Measurements from ENCODE around the gene DDIT4. TPM values are rescaled to one million over a fixed set of nuclear protein-coding genes. Genes with fewer than 3 reads are reported as not detected.
"Not testable (repeated sequence)": the region's sequence is repeated elsewhere in the genome, so short reads cannot be mapped to it uniquely, and the experiment has no call there.

Gene DDIT4
- total RNA-seq, 4 donors from 2014 or later: 64.5 to 356 (median 150) TPM

DNA sequence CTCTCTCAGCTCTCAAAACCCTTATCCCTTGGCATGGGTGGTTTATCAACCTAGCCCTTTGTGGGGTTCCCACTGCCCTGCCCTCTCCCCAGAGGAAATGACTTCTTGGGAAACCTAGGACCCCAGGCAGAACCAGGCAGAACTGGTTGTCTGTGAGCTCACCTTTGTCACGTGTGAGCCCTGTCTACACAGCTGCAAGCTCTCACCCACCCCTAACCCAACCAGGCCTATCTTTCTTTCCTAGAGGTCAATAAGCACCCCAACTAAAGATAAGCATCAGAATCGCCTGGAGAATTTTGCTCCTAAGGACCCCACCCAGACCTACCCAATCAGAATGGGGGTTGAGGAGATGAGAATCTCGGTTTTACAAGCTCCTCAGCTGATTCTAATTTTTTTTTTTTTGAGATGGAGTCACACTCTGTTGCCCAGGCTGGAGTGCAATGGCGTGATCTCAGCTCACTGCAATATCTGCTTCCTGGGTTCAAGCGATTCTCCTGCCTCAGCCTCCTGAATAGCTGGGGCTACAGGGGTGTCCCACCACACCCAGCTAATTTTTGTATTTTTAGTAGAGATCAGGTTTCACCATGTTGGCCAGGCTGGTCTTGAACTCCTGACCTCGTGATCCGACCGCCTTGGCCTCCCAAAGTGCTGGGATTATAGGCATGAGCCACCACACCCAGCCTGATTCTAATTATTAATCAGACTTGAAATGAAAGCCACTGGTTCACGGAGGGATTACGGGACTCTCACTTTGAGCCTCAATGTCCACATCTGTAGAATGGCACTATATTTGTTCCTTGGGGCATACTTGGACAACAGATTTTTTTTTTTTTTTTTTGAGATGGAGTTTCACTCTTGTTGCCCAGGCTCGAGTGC, 7.5 kb upstream of the DDIT4 start:
- WGBS, 2 donors (ENCODE audit: low coverage in 1 of 2): 85 to 89% methylated on average over 7 to 11 of the region's 11 CpGs
- Histone ChIP-seq H3K27me3 (no peaks in the 10 kb centered on the region), H3K4me3 (no peak overlapping the region), H3K9me3 (no peaks in the 10 kb centered on the region), H3K27ac (no peak overlapping the region), H3K36me3 (no peaks in the 10 kb centered on the region), H3K4me1 (peaks cover 9 to 30% (median 23%) of the 10 kb centered on the region in 4 donors)
- DNase-seq: no peak
- intact Hi-C loops (cut with DNase I; ENCODE audit: low total_unique reads) (no loop called here), in situ Hi-C loops (cut with MboI; ENCODE audit: low pct_ligation_motif_present in 1 of 4, low pct_unique_long_range_greater_than_20kb in 1 of 4, low sequenced_read_pairs in 3 of 4) (no loop called here)
- TF ChIP-seq, protein P1, sequence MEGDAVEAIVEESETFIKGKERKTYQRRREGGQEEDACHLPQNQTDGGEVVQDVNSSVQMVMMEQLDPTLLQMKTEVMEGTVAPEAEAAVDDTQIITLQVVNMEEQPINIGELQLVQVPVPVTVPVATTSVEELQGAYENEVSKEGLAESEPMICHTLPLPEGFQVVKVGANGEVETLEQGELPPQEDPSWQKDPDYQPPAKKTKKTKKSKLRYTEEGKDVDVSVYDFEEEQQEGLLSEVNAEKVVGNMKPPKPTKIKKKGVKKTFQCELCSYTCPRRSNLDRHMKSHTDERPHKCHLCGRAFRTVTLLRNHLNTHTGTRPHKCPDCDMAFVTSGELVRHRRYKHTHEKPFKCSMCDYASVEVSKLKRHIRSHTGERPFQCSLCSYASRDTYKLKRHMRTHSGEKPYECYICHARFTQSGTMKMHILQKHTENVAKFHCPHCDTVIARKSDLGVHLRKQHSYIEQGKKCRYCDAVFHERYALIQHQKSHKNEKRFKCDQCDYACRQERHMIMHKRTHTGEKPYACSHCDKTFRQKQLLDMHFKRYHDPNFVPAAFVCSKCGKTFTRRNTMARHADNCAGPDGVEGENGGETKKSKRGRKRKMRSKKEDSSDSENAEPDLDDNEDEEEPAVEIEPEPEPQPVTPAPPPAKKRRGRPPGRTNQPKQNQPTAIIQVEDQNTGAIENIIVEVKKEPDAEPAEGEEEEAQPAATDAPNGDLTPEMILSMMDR (IDR thresholded peaks at IDR 0.05): no peak
- TF ChIP-seq POLR2AphosphoS5 (IDR thresholded peaks at IDR 0.05) (no peak), EP300 (IDR thresholded peaks at IDR 0.05; ENCODE audit: low read depth) (no peak), POLR2A (IDR thresholded peaks at IDR 0.05) (no peak)

DNA sequence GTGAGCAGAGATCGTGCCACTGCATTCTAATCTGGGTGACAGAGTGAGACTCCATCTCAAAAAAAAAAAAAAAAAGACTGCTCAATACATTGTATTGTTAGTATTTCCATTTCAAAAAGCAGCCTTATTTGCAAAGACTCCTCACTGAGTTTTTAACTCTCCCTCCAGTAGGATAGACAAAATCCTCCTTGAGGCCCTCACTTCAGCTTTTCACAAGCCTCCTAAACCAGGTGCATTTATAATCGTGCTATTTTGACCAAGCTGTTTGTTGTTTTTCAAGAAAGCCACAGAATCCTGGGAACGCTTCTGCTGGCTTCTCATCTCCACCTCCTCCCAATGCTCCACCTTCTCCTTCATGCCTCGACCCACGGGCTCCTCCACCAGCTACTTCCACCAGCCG, 6.3 kb upstream of the DDIT4 start:
- H3K4me3 ChIP-seq: no peak overlapping the region
- no peaks in the 10 kb centered on the region for H3K9me3 ChIP-seq
- 70 to 88% methylated on average over 4 to 6 of the region's 6 CpGs for WGBS, 2 donors (ENCODE audit: low coverage in 1 of 2)
- peaks cover 8 to 23% (median 19%) of the 10 kb centered on the region in 4 donors for H3K4me1 ChIP-seq
- no peak overlapping the region for H3K27ac ChIP-seq
- H3K36me3 ChIP-seq: no peaks in the 10 kb centered on the region
- DNase-seq: no peak
- H3K27me3 ChIP-seq: no peaks in the 10 kb centered on the region
- TF ChIP-seq, protein P1 (IDR thresholded peaks at IDR 0.05): no peak
- no peak for TF ChIP-seq POLR2AphosphoS5 (IDR thresholded peaks at IDR 0.05)
- no peak for TF ChIP-seq EP300 (IDR thresholded peaks at IDR 0.05; ENCODE audit: low read depth)
- no peak for TF ChIP-seq POLR2A (IDR thresholded peaks at IDR 0.05)
- in situ Hi-C loops (cut with MboI; ENCODE audit: low pct_ligation_motif_present in 1 of 4, low pct_unique_long_range_greater_than_20kb in 1 of 4, low sequenced_read_pairs in 3 of 4): no loop called here
- intact Hi-C loops (cut with DNase I; ENCODE audit: low total_unique reads): no loop called here

DNA sequence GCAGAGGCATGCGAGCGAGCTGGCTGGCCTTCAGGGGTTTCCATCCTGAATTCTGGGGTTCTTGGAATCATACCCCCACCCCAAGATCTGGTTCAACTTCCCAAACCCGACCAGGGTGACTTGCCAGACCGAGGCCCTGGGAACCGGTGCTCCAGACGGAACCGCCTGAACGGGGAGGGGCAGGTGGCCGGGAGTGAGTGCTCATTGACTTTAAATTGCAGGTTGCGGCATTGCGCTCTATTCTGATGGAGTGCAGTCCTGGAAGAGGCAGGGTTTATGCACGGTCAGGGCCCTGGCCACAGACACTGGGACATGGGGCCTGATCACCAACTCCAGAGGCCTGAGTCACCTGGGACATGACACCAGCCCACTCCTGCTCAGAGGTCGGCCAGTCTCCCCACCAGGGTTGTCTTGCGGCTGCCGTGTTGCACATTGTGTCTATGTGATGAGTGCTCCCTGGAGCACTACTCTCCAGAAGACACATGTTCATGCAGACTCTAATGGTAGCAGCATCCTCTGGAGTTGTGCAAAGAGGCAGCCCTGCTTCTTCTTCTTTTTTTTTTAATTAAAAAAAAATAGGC, 5.8 kb upstream of the DDIT4 start:
- 93% methylated on average over 15 of the region's 15 CpGs; no CpG with 5 or more reads in 1 of the 2 donors for WGBS, 2 donors (ENCODE audit: low coverage in 1 of 2)
- intact Hi-C loops (cut with DNase I; ENCODE audit: low total_unique reads): no loop called here
- TF ChIP-seq POLR2AphosphoS5 (IDR thresholded peaks at IDR 0.05): no peak
- no peak for TF ChIP-seq EP300 (IDR thresholded peaks at IDR 0.05; ENCODE audit: low read depth)
- TF ChIP-seq, protein P1 (IDR thresholded peaks at IDR 0.05): no peak
- TF ChIP-seq POLR2A (IDR thresholded peaks at IDR 0.05): no peak
- H3K36me3 ChIP-seq: no peaks in the 10 kb centered on the region
- no peak overlapping the region for H3K4me3 ChIP-seq
- no peaks in the 10 kb centered on the region for H3K27me3 ChIP-seq
- no peak for DNase-seq
- H3K4me1 ChIP-seq: peaks cover 11 to 22% (median 20%) of the 10 kb centered on the region in 4 donors
- no peaks in the 10 kb centered on the region for H3K9me3 ChIP-seq
- in situ Hi-C loops (cut with MboI; ENCODE audit: low pct_ligation_motif_present in 1 of 4, low pct_unique_long_range_greater_than_20kb in 1 of 4, low sequenced_read_pairs in 3 of 4): no loop called here
- H3K27ac ChIP-seq: no peak overlapping the region

DNA sequence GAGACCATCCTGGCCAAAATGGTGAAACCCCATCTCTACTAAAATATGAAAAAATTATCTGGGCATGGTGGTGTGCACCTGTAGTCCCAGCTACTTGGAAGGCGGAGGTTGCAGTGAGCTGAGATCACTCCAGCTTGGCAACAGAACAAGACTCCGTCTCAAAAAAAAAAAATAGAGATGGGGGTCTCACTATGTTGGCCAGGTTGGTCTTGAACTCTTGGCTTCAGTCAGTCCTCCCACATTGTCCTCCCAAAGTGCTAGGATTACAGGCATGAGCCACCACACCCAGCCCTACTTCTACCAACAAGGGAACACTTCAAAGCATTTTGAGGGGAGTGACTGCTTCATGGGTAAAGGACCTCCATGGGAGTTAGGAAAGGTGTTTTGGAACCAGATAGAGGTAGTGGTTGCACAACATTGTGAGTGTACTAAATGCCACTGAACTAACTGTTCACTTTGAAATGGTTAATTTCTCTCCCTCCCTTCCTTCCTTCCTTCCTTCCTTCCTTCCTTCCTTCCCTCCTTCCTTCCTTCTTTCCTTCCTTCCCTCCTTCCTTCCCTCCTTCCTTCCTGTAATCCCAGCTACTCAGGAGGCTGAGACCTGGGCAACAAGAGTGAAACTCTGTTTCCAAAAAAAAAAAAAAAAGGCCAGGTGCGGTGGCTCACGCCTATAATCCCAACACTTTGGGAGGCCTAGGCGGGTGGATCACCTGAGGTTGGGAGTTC, 5.1 kb upstream of the DDIT4 start:
- H3K27ac ChIP-seq; H3K9me3 ChIP-seq; intact Hi-C loops (cut with DNase I; ENCODE audit: low total_unique reads); DNase-seq; H3K27me3 ChIP-seq; H3K4me3 ChIP-seq; H3K36me3 ChIP-seq; in situ Hi-C loops (cut with MboI; ENCODE audit: low pct_ligation_motif_present in 1 of 4, low pct_unique_long_range_greater_than_20kb in 1 of 4, low sequenced_read_pairs in 3 of 4): not testable (repeated sequence)
- 98 to 100% methylated on average over 1 to 5 of the region's 5 CpGs for WGBS, 2 donors (ENCODE audit: low coverage in 1 of 2)
- H3K4me1 ChIP-seq: peaks cover 7 to 15% (median 13%) of the 10 kb centered on the region in 4 donors
